GM12865 (cell line): Measurements from ENCODE around the gene CHCHD6.
A peak's percentile ranks its signal among the peaks of the same experiment; 100 is the strongest.

Experiments used
- DNase-seq: peaks from one replicate; pipeline ENCODE4 v3.0.0; 2010; ENCODE audit warnings: low read depth
- H3K4me3 ChIP-seq: 2 replicates; pipeline ENCODE4 v1.5.1; 2011; ENCODE audit warnings: mild to moderate bottlenecking, low read depth, low read length, control low read depth
- CTCF ChIP-seq: IDR thresholded peaks from 2 replicates; pipeline ENCODE4 v1.5.1; 2011; ENCODE audit warnings: low read length, control low read depth, low read depth, inconsistent platforms; ENCODE audit not compliant: insufficient read depth; ENCODE audit errors: missing control alignments

Gene CHCHD6

GRCh38 chr3:126900859-126901540 lies 197.0 kb downstream of the CHCHD6 start:
- no peak for TF ChIP-seq CTCF
- no peak for DNase-seq
- no peak overlapping the region for H3K4me3 ChIP-seq

GRCh38 chr3:126901631-126902030 lies 197.6 kb downstream of the CHCHD6 start:
- H3K4me3 ChIP-seq = no peak overlapping the region
- no peak for DNase-seq
- no peak for TF ChIP-seq CTCF

- H3K4me3 ChIP-seq = no peak overlapping the region
- DNase-seq = no peak
- TF ChIP-seq CTCF = no peak
Observed at GRCh38 chr3:126903521-126903920, 199.5 kb downstream of the CHCHD6 start.

GRCh38 chr3:126907557-126907956 lies 203.5 kb downstream of the CHCHD6 start:
- no peak overlapping the region for H3K4me3 ChIP-seq
- no peak for DNase-seq
- TF ChIP-seq CTCF = no peak

- DNase-seq = peak; percentile 53
- TF ChIP-seq CTCF = no peak
- H3K4me3 ChIP-seq = no peak overlapping the region
Observed at GRCh38 chr3:126908752-126909275, 204.8 kb downstream of the CHCHD6 start.

GRCh38 chr3:126910231-126910630 lies 206.2 kb downstream of the CHCHD6 start:
- no peak for DNase-seq
- no peak for TF ChIP-seq CTCF
- H3K4me3 ChIP-seq = no peak overlapping the region
